ENCODE results near the gene FAM216B. TPM values are rescaled to one million over a fixed set of nuclear protein-coding genes. Genes with fewer than 3 reads are reported as not detected.

FAM216B gene
- total RNA-seq, 1 experiment from 2014 or later: not detected

DNA sequence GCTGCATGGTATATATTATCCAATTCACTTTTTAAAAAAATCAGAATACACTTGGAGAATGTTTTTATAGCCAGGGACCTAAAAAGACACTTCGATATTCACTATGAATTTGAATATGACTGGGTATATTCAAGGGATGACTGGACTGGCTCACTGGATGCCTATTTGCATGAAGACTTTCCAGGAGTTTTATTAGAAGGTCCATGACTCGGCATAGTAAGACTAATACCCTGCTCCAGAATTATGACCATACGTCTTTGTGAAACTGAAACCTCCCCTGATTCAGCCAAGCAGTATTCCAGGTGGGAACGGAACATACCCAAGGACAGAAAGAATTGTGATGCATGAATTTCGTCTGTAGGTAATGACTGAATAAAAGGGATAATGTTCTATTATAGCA lies 3.9 kb upstream of the FAM216B start:
- Histone ChIP-seq H4K8ac (replicated peaks; ENCODE audit: insufficient read length, low read depth, low read length) (no peak overlapping the region), H2AFZ (ENCODE audit: low read length) (no peak overlapping the region), H4K20me1 (ENCODE audit: control insufficient read depth, insufficient read depth, insufficient read length) (no peaks in the 10 kb centered on the region), H3K23me2 (ENCODE audit: insufficient read length, low read depth, low read length, poor library complexity, severe bottlenecking) (no peaks in the 10 kb centered on the region), H3K23ac (ENCODE audit: insufficient read length, low read depth, low read length) (no peak overlapping the region), H3K79me2 (ENCODE audit: insufficient read depth, low read length) (no peaks in the 10 kb centered on the region), H2BK12ac (ENCODE audit: insufficient read length, low read depth, low read length) (no peak overlapping the region), H2BK15ac (ENCODE audit: low read depth, low read length) (no peak overlapping the region), H3K4me2 (ENCODE audit: insufficient read depth, insufficient read length, low read length) (no peak overlapping the region), H3K9ac (ENCODE audit: extremely low read depth, insufficient read length, low read length) (no peak overlapping the region), H3K27me3 (ENCODE audit: insufficient read depth, low read length) (no peaks in the 10 kb centered on the region), H4K5ac (ENCODE audit: insufficient read length, low read depth, low read length) (no peak overlapping the region), H3K4ac (ENCODE audit: low read depth, low read length) (no peak overlapping the region), H3K27ac (ENCODE audit: insufficient read length, low read depth, low read length) (no peak overlapping the region), H2AK5ac (ENCODE audit: insufficient read length, low read length) (no peak overlapping the region), H2BK5ac (ENCODE audit: insufficient read length, low read length) (no peak overlapping the region), H4K91ac (ENCODE audit: insufficient read length, low read depth, low read length) (no peak overlapping the region), H3K18ac (ENCODE audit: insufficient read length, low read depth, low read length) (no peak overlapping the region), H3K9me3 (ENCODE audit: control insufficient read depth, low read depth, low read length) (no peaks in the 10 kb centered on the region), H3K56ac (ENCODE audit: insufficient read length, low read depth, low read length) (no peak overlapping the region), H3T11ph (ENCODE audit: low read length) (no peak overlapping the region), H2BK120ac (ENCODE audit: low read depth, low read length, poor library complexity, severe bottlenecking) (no peak overlapping the region), H3K4me1 (ENCODE audit: insufficient read depth, low read length) (no peaks in the 10 kb centered on the region), H3K14ac (ENCODE audit: insufficient read depth, low read length) (no peak overlapping the region), H2BK20ac (ENCODE audit: low read depth, low read length, poor library complexity, severe bottlenecking) (no peak overlapping the region), H3K79me1 (ENCODE audit: insufficient read depth, low read depth, low read length, poor library complexity, severe bottlenecking) (no peaks in the 10 kb centered on the region)
- Mint-ChIP-seq H3K4me3 (no peak overlapping the region), H3K4me1 (peaks cover 0 to 2% of the 10 kb centered on the region in 2 experiments; a peak in 1 of 4 replicates), H3K9me3 (peaks cover 9 to 27% of the 10 kb centered on the region in 2 experiments), H3K27ac (no peak overlapping the region), H3K36me3 (ENCODE audit: insufficient read depth in 1 of 3, low read depth in 3 of 3) (peaks cover 2 to 25% (median 14%) of the 10 kb centered on the region in 3 experiments), H3K27me3 (ENCODE audit: low read depth) (no peaks in the 10 kb centered on the region; the same call in 1 of the 2 replicates)
- WGBS (ENCODE audit: extremely low coverage, insufficient read length, low lambda C conversion rate): no CpG with 5 or more reads among the region's 5 CpGs
- TF ChIP-seq, protein P1, sequence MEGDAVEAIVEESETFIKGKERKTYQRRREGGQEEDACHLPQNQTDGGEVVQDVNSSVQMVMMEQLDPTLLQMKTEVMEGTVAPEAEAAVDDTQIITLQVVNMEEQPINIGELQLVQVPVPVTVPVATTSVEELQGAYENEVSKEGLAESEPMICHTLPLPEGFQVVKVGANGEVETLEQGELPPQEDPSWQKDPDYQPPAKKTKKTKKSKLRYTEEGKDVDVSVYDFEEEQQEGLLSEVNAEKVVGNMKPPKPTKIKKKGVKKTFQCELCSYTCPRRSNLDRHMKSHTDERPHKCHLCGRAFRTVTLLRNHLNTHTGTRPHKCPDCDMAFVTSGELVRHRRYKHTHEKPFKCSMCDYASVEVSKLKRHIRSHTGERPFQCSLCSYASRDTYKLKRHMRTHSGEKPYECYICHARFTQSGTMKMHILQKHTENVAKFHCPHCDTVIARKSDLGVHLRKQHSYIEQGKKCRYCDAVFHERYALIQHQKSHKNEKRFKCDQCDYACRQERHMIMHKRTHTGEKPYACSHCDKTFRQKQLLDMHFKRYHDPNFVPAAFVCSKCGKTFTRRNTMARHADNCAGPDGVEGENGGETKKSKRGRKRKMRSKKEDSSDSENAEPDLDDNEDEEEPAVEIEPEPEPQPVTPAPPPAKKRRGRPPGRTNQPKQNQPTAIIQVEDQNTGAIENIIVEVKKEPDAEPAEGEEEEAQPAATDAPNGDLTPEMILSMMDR (conservative IDR thresholded peaks at IDR 0.05): no peak
- no peak for DNase-seq

All from H9 (cell line).